ENCODE measurements around the gene DAPK1.

The DAPK1 gene

GRCh38 chr9:87748881-87749280, 251.2 kb downstream of the DAPK1 start:
- DNase-seq (ENCODE audit: low read depth), result no peak

GRCh38 chr9:87749335-87750035, 251.8 kb downstream of the DAPK1 start:
- no peak for DNase-seq (ENCODE audit: low read depth)

- DNase-seq (ENCODE audit: low read depth), result no peak
Observed at GRCh38 chr9:87750726-87751125, 253.1 kb downstream of the DAPK1 start.

- DNase-seq (ENCODE audit: low read depth), result no peak
Observed at GRCh38 chr9:87751423-87751822, 253.8 kb downstream of the DAPK1 start.

- DNase-seq (ENCODE audit: low read depth), result no peak
Observed at GRCh38 chr9:87751868-87752267, 254.2 kb downstream of the DAPK1 start.

GRCh38 chr9:87753313-87753712, 255.6 kb downstream of the DAPK1 start:
- no peak for DNase-seq (ENCODE audit: low read depth)

Measured in ELR (cell line).